Gastroesophageal sphincter (tissue), 3 donors: Measurements from ENCODE around the gene SLC9A5.

Source experiments
- EP300 ChIP-seq: sonication (generic); formaldehyde crosslinking; IDR thresholded peaks from one replicate; pipeline ENCODE4 v1.6.1; 2017; ENCODE audit warnings: antibody characterized with exemption, mild to moderate bottlenecking
- POLR2A ChIP-seq, 2 donors: fragments of 450-650 bp; IDR thresholded peaks; one replicate each; pipeline ENCODE4 v1.6.1; 2017; ENCODE audit warnings: antibody characterized with exemption in 2 of 2, mild to moderate bottlenecking in 2 of 2, moderate library complexity in 1 of 2
- TF ChIP-seq, protein P1 (sequence below), 4 experiments: fragments of 200-600 bp in 2 of 4; fragments of 450-650 bp in 2 of 4; sonication (generic) in 1 of 4; IDR thresholded peaks; one replicate each; pipeline ENCODE4 v1.5.1; 2017 to 2019; ENCODE audit warnings: antibody characterized with exemption in 4 of 4, mild to moderate bottlenecking in 2 of 4, moderate library complexity in 2 of 4

DNA sequence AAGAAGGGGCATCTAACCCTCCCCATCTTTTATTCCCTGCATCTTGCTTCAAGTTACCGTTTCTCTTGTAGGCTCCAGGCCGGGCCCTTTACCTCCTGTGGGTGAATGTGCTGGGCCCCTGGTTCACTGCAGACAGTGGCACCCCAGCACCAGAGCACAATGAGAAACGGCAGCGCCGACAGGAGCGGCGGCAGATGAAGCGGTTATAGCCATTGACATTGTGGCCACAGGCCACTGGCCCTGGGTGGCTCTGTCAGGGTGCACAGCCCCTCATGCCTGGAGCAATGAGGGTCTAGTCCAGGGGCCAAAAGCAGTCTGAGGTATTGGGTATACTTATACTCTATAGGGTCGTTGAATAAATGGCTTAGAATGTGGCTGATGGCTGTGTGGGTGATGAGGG is 19.9 kb upstream of the SLC9A5 start:
- no peak for TF ChIP-seq EP300
- TF ChIP-seq, protein P1, sequence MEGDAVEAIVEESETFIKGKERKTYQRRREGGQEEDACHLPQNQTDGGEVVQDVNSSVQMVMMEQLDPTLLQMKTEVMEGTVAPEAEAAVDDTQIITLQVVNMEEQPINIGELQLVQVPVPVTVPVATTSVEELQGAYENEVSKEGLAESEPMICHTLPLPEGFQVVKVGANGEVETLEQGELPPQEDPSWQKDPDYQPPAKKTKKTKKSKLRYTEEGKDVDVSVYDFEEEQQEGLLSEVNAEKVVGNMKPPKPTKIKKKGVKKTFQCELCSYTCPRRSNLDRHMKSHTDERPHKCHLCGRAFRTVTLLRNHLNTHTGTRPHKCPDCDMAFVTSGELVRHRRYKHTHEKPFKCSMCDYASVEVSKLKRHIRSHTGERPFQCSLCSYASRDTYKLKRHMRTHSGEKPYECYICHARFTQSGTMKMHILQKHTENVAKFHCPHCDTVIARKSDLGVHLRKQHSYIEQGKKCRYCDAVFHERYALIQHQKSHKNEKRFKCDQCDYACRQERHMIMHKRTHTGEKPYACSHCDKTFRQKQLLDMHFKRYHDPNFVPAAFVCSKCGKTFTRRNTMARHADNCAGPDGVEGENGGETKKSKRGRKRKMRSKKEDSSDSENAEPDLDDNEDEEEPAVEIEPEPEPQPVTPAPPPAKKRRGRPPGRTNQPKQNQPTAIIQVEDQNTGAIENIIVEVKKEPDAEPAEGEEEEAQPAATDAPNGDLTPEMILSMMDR (IDR thresholded peaks at IDR 0.05): no peak
- no peak for TF ChIP-seq POLR2A (IDR thresholded peaks at IDR 0.05)
